Inferior parietal cortex (tissue), 1 donor: ENCODE results near the gene CYTH2.

Source experiments
- DNase-seq: peaks from one replicate; pipeline ENCODE4 v3.0.0-alpha.2; 2016; ENCODE audit errors: extremely low spot score

Gene CYTH2

DNA sequence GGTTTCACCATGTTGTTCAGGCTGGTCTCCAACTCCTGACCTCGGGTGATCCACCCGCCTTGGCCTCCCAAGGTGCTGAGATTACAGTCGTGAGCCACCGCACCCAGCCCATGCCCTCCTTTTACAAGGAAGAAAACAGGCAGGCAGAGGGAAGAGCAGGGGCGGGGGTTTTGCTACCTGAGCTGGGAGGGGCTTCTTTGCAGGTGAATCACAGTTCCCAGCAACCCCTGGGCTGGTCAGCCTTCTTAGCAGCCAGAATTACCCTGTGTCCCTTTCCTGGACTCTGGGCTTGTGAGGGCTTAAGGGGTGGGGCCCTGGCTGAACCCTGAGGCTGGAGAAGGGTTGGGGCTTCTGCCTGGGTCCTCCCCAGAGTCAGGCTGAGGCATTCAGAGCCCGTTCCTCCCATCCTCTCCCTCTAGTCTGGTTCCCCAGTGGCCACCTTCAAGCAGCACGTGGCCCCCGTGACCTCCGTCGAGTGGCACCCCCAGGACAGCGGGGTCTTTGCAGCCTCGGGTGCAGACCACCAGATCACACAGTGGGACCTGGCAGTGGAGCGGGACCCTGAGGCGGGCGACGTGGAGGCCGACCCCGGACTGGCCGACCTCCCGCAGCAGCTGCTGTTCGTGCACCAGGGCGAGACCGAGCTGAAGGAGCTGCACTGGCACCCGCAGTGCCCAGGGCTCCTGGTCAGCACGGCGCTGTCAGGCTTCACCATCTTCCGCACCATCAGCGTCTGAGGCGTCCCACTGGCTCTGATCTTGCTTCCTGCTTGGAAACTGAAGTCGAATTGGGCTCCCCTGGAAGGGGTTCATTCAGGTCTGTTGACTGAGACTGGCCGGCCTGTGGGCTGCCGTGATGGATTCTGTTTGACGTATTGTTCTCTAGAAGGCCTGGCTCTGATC lies 16.6 kb upstream of the CYTH2 start:
- DNase-seq: no peak

DNA sequence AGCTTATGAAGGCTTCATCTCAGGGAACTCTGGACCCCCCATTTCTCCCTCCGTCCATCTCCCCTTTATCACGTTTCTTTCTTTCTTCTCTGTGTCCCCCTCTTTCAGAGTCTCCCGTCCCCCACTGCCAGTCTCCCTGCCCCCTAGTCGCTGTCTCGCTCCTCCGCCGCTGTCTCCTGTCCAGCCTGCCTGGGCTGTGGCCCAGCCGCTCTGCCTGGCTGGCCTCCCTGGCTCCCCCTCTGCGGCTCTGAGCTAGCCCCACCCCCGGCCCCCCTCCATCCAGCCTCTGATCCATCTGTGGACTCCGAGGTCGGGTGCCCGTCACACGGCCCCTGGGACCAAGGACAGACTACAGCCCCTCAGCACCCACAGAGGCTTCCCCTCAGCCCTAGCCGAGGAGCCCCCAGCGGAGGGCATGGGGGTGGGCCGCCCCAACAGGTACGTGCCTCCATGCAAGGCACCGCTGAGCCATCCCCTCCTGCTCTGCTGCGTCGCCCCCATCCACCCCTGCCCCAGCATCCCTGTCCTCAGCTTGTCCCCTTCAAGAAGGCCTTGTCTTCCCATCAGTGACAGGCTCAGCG lies 14.9 kb upstream of the CYTH2 start:
- DNase-seq: no peak

DNA sequence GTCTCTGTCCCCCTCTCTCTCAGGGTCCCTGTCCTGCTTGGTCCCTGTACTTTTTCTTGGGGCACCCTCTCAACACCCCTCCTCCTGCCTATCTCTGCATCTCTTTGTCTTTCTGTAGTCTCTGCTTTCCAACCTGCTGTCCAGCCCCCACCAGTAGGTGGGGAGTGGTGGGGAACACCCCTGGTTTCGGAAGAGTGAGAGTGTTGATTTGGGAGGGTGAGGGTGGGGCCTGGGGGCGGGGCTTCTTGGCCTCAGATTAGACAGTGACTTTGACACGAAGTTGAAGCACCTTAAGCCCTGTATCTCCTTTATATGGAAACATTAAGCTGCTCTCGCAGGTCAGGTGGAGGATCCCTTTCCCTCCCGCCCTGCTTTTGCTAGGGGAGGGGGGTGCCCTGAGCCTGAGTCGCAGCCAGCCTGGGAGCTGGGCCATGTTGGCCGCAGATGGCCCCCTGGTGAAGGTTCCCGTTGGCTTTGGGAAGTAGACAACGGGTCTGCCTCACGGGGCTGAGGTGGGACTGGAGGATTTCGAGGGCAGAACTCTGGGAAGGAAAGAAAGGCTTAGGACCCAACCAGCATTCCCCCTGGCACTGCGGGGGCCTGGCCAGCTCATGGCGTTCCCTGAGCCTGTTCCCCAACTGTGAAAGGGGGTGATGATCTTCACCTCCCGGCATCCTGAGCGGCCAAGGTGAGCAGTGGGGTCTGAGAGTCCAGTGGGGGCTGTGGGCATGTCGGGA lies 13.8 kb upstream of the CYTH2 start, which contains the start of gene KCNJ14:
Gene KCNJ14 (plus strand): TSS at position 404 of the 737 bp plus-strand sequence. CDS start 6,151 bp downstream, outside the sequence.
- DNase-seq: no peak

- DNase-seq: no peak
These were observed 13.1 kb upstream of the CYTH2 start for GRCh38 chr19:48455908-48456562.

- no peak for DNase-seq
These were observed 12.3 kb upstream of the CYTH2 start for GRCh38 chr19:48456864-48457263.

DNA sequence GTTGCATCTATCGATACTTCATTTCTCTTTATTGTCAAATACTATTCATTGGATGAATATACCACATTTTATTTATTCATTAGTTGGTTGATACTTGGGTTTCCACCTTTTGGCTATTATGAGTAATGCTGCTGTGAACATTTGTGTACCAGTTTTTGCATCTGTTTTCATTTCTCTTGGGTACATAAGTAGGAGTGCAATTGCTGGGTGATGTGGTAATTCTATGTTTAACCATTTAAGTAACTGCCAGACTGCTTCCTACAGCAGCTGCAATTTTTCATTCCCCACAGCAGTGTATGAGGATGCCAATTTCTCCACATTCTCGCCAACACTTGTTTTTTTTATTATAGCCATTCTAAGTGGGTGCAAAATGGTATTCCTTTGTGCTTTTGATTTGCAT lies 11.2 kb upstream of the CYTH2 start:
- no peak for DNase-seq

GRCh38 chr19:48461651-48461981 lies 7.6 kb upstream of the CYTH2 start:
- DNase-seq: no peak

GRCh38 chr19:48461982-48462655 lies 7.0 kb upstream of the CYTH2 start:
- no peak for DNase-seq

GRCh38 chr19:48465215-48465614 lies 4.0 kb upstream of the CYTH2 start:
- DNase-seq: no peak

DNA sequence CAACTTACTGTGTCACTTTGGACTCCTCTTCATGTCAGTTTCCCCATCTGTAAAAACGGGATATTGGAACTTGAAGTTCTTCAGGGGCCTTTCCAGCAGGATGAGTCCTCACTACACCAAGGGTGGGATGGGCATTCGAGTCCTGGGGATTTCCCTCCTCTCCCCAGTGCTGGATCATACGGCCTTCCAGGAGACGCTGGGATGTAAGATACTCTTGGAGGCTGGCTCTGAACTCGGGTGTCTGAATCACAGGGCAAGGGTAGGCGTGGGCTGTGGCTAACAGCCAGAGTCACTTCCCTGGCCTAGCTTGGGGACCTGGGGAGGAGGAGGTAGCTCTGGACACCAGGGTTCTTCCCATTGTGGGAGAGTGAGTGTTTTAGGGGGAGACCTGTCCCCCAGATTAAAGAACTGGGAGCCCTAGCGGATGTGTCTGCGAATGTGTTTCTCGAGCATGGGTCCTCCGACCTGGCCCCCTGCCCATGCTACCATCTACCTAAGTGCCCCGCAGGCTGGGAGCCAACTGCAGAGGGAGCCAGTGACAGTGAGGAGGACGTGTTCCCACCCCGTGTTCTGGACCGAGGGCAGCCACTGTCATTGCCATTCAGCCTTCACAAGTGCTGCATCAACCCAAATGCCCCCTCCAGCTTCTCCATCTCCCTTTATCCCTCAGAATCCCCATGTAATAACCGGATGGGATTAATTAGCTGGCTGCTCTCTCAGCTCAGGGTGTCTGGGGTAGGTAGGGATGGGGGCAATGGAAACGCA lies 2.4 kb upstream of the CYTH2 start:
- DNase-seq: no peak

- DNase-seq: peak; percentile 100
These were observed 339 bp upstream of the CYTH2 start for GRCh38 chr19:48468772-48469288.

DNA sequence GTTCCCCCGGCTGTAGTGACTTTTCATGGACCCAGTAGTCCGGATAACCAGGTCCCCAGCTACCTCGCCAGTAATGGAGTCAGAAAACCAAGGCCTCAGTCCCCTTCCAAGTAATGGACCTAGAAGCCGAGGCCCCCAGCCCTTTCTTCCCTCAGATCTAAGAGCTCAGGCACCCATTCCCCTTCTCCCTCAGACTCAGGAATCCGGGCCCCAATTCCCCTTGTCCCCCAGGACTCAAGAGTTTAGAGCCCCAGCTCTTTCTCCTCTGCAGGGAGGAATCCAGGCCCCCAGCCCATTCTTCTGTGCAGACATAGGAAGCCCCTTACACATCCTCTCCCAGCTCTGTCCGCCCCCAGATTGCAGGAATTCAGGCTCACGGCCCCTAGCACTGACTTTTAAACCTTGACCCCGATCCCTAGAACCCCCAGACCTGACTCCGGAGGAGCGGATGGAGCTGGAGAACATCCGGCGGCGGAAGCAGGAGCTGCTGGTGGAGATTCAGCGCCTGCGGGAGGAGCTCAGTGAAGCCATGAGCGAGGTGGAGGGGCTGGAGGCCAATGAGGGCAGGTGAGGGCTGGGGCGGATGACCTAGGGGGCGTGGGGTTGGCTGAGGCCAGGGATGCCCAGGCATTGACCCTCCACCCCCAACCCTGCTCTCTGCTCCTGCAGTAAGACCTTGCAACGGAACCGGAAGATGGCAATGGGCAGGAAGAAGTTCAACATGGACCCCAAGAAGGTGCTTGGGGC lies 938 bp downstream of the CYTH2 start:
- DNase-seq: no peak

DNA sequence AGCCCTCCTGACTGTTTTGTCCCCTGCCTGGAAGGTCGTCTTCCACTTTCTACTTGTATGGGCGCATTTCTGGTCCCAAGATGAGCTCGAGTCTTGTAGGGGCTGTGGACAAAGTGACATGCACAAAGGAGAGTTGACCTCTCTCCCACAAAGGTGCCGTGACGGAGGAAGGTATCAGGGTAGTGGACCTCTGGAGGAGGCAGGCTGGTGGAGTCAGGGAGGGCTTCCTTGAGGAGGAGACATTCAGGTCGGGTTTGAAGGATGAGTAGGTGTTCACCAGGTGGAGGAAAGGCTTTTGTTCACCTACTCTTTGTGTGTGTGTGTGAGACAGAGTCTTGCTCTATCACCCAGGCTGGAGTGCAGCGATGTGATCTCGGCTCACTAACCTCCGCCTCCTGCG lies 1.7 kb downstream of the CYTH2 start:
- DNase-seq: no peak

DNA sequence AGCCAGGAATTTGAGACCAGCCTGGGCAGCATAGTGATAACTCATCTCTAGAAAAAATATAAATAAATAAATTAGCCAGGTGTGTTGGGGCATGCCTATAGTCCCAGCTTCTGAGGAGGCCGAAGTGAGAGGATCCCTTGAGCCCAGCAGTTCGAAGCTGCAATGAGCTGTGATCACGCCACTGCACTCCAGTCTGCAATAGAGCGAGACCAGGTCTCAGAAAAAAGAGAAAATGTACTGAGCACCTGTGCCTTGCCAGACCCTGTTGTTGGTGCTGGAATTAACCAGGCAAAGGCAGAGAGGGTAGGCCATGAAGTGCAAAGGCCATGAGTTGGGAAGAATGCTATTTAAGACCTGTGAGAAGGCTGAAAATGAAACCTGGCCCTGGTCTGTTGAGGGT lies 2.7 kb downstream of the CYTH2 start:
- DNase-seq: no peak

- DNase-seq: no peak
These were observed 4.2 kb downstream of the CYTH2 start for GRCh38 chr19:48473161-48473966.

GRCh38 chr19:48474084-48474592 lies 5.0 kb downstream of the CYTH2 start:
- DNase-seq: no peak

DNA sequence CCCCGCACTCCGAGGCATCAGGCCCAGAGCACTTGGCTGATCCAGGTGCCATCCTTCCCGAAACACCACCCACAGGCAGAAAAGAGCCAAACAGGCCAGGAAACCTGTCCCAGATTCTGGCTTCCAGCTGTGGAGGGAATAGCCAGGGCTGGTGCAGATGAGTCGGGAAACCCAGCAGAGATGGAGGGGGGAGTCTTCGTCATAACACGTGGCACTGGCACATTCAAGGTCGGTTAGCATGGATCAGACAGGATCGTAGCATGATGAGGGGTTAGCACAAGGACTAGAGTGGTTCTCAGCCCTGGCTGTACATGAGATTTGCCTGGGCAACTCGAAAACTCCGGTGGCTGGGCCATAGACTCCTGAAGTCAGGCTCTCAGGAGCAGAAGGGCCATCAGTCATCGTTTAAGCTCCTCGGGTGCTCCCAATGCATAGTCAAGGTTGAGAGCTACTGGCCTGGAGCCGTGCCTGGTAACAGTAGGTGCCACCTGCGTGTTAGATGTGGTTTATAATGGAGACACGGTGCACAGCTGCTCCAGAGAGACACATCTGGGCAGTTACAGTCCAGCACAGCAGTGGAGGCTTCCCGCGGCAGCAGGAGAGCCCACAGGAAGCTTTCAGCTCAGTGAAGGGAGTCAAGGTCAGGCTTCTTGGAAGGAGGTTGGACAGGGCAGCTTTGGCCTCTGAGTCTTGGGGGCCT lies 6.3 kb downstream of the CYTH2 start:
- DNase-seq: no peak

- DNase-seq: no peak
These were observed 7.0 kb downstream of the CYTH2 start for GRCh38 chr19:48476176-48476575.
